Activated CD4-positive, alpha-beta T cell treated with anti-CD3 and anti-CD28 coated beads, Interleukin-2, amount 50 U/mL, for 1 hour (primary cell): ENCODE results near the gene ADCYAP1R1.

Experiments
- DNase-seq: peaks from one replicate; pipeline ENCODE4 v3.0.0-alpha.2; 2020

The ADCYAP1R1 gene

DNA sequence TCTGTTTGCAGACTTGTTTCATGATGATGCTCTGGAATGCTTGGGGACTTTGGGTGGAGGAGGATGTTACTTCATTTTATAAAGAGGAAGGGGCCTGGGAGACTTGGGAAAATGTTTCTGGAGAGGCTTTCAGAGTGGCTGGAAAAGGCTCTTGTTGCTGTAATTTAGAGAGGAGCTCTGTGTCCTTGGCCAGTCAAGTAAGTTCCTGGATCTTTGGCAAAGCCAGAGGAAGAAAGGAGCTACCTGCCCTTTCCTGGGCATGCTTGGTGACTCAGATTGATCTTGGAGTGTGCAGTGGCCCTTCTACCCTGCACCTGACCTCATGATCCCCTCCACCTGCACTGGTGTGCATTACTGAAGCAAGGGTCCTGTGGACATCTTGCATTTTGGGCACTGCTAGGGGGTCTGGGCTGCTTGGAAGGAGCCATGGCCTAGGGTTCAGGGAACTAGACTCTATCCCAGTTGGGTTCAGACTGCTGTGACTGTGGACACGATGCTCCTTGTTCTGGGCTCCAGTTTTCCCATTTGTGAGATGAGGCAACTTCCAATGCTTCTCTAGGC lies 56.1 kb downstream of the ADCYAP1R1 start:
- no peak for DNase-seq

DNA sequence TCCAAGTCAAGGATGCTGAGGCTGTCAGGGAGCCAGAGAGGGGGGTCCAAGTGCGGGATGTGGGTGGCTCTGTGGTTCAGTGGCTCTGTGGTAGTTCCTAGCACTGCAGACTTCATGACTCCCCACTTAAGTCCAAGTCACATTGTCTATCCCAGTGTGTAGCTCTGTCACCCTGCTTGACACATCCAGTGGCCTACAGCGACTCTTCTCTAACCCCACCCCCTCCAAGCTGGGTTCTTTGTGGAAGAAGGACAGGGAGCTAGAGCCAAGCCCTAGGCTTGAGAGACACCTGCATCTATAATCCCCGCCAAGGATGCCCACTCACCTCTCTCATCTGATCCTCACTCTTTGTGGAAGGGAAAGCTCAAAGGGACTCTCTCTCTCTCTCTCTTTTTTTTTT lies 57.6 kb downstream of the ADCYAP1R1 start:
- DNase-seq: no peak

DNA sequence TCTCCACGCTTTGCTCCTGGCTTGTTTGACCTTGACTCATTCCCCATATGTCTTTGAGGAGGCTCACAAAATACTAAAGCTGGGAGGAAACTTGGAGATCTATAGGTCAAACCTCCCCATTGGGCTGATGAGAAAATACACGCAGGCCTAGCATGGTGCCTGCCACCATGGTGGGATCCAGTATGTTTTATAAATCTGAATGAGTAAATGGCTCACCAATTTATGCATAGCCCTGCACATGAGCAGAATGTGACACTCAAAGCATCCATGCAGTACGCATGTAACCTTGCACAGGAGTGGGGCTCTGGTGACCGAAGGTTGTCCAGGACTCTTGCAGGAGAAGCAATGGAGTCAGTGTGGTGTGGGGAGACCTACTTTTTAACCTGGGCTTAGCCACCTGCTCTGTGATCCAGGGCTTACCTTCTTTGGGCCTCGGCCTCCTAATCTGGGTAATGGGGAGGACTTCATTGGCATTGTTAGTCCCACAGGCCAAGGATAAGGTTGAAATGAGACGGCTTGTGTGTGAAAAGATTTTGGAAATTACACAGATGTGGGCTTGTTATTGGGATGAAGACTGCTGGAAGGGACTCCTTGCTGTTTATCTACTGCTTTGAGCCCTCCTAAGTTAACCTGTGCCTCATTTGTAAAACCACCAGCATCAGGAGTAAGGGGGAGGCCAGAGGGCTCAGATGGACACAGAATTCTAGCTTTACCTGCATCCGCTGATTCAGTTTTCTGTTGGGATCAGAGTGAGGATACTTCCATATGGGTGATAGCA lies 58.4 kb downstream of the ADCYAP1R1 start:
- no peak for DNase-seq

DNA sequence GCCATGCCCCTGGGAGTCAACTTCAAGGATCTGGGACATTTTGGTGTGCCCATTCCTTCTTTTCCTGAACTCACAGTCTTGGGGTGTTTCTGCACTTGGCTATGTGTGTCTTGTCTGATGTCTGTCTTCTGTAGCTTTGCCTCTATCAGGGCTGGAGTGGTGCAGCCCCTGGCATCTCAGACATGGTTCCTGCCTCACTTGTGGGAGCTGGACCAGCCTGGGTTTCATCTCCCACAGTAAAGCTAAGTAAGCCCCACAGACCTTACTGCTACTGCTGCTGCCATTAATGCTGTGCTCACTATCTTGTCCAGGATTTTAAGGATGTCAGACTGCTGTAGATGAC lies 59.0 kb downstream of the ADCYAP1R1 start:
- no peak for DNase-seq

- no peak for DNase-seq
Measured at GRCh38 chr7:31113660-31114059, 61.6 kb downstream of the ADCYAP1R1 start.

GRCh38 chr7:31114593-31115343 lies 62.7 kb downstream of the ADCYAP1R1 start:
- no peak for DNase-seq

DNA sequence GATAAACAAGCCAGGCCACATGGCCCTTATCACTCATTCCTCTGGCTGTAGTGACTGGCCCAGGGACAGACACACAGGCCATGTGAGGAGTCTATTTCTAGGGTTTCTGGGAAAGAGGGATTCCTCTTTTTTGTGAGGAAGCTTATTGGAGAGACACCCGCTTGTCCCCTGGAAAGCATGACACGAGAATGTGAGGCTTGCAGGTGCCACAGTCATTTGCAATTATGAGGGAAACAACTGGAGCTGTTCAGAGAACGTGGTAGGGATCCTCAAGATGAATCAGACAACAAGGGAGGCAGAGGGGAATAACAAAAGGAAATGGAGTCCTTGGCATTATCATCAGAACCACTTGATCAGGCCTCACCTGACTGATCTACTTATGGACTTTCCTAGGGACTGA lies 64.5 kb downstream of the ADCYAP1R1 start:
- DNase-seq: no peak

DNA sequence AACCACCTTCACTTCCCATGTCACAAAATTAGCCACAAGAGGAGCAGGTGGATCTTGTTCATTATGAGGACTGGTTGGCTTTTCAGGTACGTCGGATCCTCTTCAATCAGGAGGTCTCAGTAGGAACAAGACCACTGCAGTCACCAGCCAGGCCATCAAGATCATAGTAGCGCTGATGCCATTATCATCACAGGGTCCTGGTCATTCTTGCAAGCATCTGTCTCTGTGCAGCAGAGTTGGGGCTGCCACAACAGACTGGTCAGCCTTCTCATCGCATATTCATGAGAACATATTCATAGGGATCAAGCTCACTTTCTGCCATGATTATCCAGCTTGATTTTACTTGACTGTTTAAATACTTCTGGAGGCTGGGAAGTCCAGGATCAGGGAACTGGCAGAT lies 67.1 kb downstream of the ADCYAP1R1 start:
- DNase-seq: no peak

DNA sequence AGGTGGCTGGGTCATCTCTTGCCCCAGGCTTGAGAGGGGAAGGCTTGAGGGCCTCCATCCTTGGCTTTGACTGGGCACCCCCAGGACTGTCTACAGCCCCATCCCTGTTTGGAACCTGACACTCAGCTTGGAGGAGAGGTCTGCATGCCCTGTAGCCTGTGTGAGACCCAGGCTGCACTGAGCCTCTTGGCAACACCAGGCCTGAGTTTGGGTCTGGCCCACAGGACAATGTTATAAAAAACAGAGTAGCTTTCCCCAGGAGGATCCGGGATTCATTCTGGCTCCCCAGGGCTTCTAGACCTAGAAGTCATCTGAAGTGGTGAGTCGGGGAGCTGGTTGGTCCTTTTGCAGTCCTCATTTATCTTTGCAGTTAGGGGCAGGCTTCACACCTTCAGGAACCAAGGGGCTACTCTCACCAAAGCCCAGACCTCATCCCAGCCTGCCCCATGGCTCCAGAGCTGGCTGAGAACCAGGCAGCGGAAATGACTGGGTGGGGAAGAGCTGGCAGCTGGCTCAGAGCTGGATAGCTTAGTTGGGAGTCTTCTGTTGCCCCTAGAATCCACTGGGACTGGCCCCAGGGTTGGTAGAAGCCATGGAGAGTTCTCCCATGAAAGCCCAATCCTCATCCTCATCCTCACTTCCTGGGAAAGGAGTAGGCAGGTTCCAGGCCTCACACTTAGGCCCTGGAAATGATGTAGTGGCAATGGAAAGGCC lies 68.8 kb downstream of the ADCYAP1R1 start:
- DNase-seq: no peak

DNA sequence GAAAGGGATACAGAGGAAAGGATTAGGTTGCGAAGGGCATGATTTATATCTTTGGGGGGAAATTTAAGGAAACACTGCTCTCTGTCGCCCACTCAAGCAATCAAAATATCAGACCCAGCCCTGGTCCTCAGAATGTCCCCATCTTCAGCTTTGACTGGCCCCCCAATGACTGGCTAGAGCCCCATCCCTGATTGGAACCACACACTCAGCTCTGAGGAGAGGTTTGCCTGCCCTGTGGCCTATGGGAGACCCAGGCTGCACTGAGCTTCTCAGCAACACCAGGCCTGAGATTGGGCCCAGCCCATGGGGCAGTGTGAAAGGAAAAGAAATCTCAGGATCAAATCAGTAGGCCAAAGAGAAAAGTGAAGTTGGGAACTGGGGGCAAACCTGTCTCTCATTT lies 69.5 kb downstream of the ADCYAP1R1 start:
- DNase-seq: no peak

DNA sequence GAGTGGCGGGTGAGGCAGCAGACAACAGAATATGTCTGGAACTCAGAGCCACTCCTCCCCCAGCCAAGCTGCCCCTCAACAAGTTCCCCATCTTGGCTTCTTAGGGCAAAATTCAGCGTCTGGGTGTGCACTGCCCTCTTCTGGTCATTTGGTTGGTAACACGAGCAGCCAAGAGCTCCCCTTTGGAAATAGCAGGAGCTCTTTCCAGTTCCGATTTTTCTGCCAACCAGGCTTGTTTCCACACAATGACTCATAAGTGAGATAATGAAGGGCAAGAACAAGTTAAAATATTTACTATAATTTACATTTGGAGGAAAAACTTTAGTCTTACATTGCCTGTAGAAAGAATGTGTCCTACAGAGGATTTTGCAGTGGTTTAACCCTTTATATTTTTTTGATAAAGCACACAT lies 70.5 kb downstream of the ADCYAP1R1 start:
- peak; percentile 13 for DNase-seq

- no peak for DNase-seq
Measured at GRCh38 chr7:31123321-31123720, 71.2 kb downstream of the ADCYAP1R1 start.

GRCh38 chr7:31123726-31124125 lies 71.6 kb downstream of the ADCYAP1R1 start:
- DNase-seq: no peak

DNA sequence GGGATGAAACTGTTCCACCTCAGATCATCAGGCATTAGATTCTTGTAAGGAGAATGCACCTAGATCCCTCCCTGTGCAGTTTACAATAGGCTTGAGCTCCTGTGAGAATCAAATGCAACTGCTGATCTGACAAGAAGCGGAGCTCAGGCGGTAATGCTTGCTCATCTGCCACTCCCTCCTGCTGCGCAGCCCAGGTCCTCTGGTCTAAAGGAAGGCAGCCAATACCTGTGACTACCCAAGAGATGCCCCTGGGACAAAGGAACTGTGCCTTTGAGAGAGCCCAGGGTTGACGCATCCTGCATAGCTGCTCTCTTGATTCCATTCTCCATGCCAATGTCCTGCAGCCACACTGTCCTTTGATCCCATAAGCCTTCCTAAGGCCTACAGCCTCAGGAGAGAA lies 73.1 kb downstream of the ADCYAP1R1 start:
- no peak for DNase-seq

- DNase-seq: no peak
Measured at GRCh38 chr7:31126976-31127375, 74.9 kb downstream of the ADCYAP1R1 start.

GRCh38 chr7:31129067-31129466 lies 77.0 kb downstream of the ADCYAP1R1 start:
- DNase-seq: no peak

GRCh38 chr7:31133497-31133896 lies 81.4 kb downstream of the ADCYAP1R1 start:
- DNase-seq: no peak

DNA sequence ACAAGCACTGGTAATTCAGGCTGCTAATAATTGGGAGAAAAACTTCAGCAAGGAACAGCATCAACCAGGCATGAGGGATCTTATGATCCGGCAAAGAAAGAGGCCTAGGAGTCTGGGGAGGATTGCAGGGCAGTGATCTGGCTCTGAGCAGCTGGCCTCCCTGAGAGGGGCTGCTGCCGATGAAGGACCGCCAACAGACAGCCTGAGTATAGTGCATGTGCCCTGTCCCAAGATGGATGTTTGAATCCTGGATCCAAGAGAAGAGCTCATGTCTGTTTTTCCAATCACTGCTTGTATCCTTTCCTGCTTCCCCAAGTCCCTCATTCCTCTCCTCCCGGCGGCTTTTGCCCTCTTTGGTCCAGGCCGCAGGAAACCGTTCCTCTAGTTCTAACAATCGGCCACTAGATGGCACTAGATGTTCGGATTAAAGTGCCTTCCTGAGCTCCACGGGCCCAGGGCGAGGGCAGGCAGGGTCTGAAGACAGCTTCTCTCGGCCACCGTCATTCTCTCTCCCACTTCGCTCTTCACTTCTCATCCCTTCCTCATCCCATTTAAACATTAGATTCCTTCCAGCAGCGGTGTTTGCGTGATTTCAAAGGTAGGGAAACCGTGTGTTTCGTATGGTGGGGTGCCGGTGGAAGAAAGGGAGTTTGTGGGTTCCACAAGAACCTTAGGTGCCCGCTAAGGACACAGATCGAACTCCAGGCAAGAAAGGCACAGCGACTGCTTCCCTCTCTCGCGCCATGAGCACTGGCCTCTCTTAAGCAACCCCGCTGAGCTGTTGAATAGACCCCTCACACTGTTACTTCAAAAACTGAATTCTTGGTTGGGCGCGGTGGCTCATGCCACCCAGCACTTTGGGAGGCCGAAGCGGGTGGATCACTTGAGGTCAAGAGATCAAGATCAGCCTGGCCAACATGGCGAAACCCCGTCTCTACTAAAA lies 82.4 kb downstream of the ADCYAP1R1 start:
- DNase-seq: peak; percentile 28

- DNase-seq: no peak
Measured at GRCh38 chr7:31137234-31137633, 85.1 kb downstream of the ADCYAP1R1 start.

GRCh38 chr7:31145339-31145738 lies 93.2 kb downstream of the ADCYAP1R1 start:
- no peak for DNase-seq

- DNase-seq: no peak
Measured at GRCh38 chr7:31146030-31146429, 93.9 kb downstream of the ADCYAP1R1 start.

GRCh38 chr7:31146538-31146937 lies 94.4 kb downstream of the ADCYAP1R1 start:
- no peak for DNase-seq
